GM19324 (cell line): ENCODE measurements around the gene HRK.
A peak's percentile ranks its signal among the peaks of the same experiment; 100 is the strongest.

Experiments
- ATAC-seq: cut with Tn5 transposase; IDR thresholded peaks from one replicate; pipeline ENCODE4 v1.9.1; 2021; ENCODE audit warnings: mild to moderate bottlenecking, moderate library complexity; ENCODE audit not compliant: unreplicated experiment, low FRiP score

HRK gene

DNA sequence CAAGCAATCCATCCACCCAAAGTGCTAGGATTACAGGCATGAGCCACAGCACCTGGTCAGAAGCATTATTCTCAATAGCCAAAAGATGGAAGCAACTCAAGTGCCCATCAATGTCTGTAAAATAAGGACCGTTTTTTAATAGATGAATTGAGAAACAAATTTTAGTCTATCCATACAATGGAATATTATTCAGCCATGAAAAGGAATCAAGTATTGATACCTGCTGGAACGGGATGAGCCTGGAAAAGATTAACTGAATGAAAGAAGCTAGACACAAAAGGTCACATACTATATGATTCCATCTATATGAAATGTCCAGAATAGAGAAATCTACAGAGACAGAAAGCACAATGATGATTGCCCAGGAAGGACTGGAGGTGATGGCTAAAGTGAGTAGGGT lies 20.4 kb upstream of the HRK start:
- no peak for ATAC-seq

DNA sequence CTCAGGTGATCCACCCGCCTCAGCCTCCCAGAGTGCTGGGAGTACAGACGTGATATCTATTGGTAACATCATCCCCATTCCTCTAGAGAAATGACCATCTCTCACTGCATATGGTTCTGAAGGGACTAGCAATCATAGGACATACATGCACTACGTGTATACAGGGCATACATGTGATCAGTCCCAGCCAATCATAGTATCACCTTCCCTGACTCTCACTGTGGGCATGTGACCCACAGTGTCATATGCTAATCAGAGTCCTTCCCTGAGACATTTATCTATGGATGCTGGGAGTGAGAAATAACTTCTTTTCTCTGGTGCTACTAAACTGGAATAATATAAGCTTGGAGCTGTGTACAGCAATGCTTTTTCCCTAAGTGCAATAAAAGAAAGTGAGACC lies 17.4 kb upstream of the HRK start:
- ATAC-seq: no peak

DNA sequence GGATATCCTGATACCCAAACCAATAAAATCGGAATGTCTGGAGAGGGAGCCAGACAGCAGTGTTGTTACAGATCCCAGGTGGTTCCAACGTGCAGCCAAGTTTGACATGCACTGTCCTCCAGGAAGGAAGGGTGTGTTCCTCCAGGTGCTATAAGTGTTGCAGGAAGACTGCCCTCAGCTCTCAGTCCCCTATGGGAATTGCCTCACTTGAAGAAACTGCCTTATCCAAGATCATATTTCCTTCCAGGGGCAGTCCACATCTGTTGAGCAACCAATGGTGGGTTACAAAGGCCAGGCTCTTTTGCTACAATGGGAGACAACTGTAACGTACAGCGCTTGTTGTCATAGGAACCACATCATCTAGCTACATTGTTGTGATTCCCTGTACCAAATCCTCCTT lies 16.2 kb upstream of the HRK start:
- no peak for ATAC-seq

DNA sequence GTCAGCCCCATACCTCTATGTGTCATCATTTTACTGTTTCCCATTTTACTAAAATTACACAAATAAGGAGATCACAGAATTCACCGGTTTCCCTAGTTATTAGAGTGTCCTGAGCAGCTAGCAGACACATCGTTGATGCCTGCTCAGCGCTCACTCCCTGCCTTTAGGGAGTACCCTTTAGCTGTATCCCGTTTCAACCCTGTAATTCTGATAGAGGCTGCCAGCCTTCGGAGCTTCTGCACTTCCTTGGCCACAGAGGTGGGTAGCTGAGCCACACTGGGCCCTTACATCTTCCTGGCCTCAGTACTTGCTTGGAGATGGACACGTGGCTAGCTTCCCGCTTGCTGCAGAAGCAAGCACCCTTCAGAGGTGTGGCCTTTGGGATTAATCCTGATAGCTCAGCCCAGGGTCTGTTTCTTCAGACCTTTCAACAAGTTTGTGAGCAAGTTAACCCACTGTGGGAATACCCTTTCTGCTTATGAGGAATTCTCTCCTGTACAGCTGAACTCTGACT lies 15.2 kb upstream of the HRK start:
- no peak for ATAC-seq

DNA sequence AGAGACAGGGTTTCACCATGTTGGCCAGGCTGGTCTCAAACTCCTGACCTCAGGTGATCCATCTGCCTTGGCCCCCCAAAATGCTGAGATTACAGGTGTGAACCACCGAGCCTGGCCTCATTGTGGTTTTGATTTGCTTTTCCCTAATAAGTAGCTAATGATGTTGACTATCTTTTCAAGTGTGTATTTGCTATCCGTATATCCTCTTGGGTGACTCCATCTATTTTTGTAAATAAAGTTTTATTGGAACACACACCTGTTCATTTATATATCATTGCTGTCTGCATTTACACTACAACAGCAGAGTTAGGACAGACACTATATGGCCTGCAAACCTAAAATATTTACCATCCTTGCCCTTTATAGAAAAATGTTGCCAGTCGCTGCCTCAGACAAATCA lies 13.7 kb upstream of the HRK start:
- no peak for ATAC-seq

DNA sequence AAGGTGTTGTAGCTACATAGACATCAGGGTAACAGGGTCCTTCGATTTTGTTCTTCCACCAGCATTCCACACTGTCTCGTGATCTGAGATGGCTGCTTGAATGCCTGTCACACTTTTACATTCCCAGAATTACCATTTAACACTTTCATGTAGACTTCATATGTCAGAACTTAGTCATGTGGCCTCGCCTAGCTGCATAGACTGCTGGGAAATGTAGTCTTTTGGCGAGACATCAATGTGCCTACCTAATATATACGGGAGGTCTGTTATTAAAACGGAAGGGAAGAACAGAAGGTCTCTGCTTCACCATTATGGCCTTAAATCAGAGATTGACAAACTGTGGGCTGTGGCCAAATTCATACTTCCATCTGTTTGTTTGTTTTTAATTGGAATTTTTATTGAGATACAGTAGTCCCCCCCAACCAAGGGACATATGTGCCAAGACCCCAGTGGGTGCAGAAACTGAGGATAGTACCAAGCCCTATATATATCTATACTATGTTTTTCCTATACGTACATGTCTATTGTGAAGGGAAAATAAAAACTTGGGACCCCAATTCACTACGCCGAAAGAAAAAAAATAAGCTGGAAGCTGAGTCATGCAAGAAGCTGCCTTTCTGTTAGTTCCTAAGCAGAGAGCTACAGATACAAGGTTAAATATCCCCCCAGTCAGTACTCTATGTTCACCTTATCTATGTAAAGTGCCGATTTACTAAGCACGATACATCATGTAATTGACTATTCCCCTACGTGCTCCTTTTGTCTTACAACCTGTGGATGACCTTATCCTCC lies 11.3 kb upstream of the HRK start:
- ATAC-seq: no peak

DNA sequence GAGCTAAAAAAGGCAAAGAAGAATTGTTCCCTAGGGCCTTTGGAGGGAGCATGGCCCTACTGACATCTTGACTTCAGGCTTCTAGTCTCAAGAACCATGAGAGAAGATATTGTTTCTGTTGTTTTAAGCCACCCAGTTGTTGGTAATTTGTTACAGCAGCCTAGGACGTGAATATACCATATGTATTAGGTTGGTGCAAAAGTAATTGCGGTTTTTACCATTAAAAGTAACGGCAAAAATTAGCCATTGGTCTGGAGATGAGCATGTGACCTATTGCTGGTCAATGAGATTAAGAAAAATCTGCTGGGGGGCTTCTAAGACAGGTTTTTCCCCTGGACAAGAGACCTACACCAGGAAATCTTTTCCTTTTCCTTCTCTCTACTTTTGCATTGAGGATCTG lies 9.8 kb upstream of the HRK start:
- ATAC-seq: no peak

DNA sequence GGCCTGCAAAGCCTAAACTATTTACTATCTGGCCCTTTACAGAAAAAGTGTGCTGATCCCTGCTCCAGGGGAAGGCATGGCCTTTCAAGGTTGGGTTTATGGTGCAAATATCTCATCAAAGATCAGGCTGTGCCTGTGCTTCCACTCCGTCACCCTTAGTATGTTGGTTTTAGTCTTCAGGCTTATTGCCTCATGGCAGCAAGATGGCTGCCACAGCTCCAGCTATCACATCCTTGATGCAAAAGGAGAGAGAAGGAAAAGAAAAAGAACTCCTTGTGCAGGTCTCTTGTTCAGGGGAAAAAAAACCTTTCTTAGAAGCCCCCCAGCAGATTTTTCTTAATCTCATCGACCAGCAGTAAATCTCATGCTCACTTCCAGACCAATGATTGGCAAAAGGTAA lies 9.1 kb upstream of the HRK start:
- ATAC-seq: no peak

DNA sequence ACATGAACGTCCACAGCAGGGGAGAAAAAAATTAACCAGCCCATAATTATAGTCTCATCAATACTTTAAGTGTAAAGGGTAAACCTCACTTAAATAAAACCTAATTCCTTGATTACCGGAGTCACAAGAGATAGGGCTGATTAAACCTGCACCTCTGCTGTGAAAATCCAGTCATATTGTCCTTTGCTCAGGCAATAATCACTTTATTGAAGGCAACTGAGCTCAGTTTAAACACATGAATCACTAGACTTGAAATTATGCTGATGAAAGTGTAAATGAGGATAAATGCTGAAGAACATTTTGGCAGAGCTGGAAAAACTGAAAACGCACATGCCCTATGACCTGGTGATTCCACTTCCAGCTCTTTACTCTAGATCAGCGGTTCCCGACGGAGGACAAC lies 6.7 kb upstream of the HRK start:
- no peak for ATAC-seq

DNA sequence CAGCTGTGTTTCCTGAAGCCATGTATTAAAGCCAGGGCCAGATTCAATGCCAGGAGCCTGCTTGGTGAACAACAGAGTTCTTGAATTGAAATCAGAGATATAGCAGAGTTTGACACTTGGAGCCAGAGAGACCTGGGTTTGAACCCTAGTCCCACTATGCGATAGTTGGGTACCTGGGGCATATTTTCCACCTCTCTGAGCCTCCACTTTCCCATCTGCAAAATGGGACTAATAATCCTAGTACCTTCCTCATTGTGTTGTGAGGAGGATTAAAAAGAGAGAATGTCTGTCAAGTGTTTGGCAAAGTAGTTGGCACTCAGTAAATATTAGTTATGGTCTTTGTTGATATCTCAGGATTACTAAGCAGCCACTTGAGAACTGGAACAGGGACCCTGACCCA lies 6.0 kb upstream of the HRK start:
- no peak for ATAC-seq

DNA sequence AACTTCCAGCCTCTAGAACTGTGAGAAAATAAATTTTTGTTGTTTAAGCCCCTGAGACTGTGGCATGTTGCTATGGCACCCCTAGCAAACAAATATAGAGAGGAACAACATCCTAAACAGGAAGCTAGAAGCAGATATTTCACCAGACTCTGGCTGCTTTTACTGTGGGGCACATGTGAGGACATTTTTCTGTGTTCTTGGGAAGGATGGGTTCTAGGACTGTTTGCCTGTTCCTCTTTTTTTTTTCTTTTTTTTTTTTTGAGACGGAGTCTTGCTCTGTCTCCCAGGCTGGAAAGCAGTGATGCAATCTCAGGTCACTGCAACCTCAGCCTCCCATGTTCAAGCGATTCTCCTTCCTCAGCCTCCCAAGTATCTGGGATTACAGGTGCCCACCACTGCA lies 4.2 kb upstream of the HRK start:
- no peak for ATAC-seq

DNA sequence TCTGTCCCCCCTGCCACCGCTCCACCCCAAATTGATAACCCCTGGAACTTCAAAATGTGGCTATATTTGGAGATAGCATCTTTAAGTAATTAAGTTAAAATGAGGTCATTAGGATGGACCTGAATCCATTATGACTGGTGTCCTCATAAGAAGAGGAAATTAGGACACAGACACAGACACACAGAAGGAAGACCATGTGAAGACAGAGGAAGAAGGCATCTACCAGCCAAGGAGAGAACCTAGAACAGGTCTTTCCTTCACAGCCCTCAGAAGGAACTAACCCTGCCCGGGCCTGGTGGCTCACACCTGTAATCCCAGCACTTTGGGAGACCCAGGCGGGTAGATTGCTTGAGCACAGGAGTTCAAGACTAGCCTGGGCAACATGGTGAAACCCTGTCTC lies 3.6 kb upstream of the HRK start:
- no peak for ATAC-seq

DNA sequence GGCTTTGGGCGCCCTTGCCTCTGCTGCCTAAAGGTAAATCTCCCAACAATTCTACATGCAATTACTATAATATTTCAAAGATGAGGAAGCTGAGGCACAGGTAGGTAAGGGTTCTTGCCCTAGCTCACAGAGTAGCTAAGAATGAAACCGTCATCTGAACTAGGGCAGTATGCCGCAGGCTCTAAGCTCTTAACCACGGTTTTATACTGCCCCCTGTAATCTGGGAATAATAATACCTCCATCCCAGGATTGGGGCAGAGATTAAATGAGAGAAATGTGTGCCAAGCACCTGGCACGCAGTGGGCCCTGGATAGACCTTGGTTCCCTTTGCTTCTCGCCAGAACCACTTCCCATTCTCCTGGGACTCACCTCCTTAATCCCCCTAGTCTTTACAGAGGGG lies 1.5 kb upstream of the HRK start:
- ATAC-seq: no peak

DNA sequence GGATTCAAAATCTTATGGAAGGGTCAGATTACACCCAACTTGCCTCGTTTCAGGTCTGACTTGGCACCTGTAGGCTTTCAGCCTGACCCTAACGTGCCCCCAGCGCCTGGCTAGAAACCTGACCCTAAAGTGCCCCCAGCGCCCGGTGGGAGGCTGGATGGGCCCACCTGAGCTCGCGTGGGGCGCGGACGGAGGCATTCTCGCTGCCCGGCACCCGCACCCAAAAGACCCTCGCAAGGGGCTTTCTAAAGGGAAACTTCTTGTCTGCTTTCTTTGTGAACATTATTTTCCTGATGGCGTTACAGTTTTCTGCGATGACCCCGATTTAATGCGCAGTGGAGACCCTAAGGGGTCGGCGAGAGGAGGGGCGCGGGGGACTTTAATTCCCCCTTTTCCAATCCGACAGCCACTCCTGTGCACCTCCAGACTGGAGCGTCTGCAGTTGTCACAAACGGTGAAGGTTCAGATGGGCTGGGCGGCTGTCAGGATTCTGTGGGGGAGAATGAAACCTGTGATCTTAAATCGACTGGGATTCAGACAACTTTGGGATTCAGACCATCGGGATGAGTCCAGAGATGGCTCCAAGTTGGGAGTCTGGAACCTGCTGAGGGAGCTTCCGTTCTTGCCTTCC lies 751 bp upstream of the HRK start:
- no peak for ATAC-seq

DNA sequence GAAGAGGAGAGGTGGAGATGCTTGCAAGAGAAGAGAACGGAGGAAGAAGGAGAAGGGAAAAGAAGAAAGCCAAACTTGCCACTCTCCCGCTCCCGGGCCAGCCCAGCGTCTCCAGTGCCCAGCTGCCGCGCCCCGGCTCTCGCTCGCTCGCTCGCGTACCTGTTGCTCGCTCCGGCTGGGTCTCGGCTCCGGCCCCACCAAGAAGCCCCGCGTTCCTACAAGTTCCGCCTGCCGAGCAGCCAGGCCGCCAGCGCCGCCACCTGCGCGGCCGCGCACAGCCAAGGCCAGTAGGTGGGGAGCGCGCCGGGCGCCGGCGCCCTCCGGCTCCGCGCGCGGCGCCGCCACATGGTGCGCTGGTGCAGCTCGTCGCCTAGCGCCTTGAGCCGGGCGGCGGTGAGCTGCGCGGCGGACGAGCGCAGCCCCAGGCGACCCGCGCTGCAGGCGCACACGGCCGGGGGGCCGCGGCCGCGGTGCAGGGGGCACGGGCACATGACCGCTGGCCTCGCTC lies 370 bp downstream of the HRK start:
- ATAC-seq: peak; percentile 77

DNA sequence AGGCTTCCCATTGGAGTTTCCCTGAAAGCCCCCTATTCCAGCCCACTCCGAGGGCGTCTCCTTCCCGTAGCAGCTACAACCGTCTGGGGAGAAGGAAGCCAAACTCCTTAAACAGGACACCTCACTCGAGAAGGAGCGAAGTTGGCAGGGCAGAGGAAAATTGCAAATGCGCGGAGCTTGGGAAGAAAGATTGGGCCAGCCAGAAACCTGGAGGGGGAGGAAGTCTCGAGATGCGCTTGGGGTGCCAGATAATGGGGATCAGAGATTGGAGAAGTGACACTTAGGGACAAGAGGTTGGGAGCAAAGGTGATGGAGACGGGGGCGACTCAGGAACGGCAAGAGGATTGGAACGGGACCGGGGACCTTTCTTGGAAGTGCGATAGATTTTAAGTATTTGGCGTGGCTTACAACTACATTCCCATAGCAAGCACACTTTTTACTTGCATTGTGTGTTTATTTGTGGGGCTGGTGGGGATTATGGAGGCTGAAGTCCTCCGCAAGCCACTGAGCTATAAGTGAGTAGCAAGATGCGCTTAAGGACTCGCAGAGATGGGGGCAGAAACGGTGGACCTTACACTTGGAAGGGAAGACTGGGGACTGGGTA lies 926 bp downstream of the HRK start:
- no peak for ATAC-seq

DNA sequence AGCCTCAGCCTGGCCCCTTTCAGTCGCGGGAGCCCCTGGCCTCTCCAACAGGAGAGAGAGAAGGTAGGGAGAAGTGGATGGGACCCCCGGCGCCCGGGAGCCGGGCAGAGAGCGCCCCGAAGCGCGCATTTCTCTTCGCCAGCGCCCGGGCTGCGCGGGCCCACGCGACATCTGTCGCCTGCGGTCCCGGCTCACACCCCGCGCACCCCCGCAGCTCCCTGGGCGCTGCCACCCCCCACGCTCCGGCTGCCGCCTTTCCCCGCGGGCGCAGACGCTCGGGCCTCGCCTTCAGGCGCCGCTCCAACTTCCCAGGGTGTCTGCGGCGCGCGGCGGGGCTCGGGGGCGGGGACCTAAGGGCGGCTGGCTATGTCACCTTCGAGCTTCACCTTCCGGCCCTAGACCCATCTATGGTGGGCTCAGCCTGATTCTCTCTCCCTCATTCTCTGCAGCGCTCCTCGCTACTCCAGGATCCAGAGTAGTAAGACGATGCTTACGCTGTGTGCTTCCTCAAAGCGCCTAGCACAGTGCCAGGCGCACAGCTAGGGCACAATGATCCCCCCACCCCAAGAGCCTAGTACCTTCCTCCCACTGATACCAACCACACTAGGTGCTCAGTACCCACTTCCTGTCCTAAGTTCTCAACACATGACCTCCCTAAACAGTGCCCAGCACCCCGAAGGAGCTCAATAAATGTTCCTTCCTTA lies 1.6 kb downstream of the HRK start:
- no peak for ATAC-seq

DNA sequence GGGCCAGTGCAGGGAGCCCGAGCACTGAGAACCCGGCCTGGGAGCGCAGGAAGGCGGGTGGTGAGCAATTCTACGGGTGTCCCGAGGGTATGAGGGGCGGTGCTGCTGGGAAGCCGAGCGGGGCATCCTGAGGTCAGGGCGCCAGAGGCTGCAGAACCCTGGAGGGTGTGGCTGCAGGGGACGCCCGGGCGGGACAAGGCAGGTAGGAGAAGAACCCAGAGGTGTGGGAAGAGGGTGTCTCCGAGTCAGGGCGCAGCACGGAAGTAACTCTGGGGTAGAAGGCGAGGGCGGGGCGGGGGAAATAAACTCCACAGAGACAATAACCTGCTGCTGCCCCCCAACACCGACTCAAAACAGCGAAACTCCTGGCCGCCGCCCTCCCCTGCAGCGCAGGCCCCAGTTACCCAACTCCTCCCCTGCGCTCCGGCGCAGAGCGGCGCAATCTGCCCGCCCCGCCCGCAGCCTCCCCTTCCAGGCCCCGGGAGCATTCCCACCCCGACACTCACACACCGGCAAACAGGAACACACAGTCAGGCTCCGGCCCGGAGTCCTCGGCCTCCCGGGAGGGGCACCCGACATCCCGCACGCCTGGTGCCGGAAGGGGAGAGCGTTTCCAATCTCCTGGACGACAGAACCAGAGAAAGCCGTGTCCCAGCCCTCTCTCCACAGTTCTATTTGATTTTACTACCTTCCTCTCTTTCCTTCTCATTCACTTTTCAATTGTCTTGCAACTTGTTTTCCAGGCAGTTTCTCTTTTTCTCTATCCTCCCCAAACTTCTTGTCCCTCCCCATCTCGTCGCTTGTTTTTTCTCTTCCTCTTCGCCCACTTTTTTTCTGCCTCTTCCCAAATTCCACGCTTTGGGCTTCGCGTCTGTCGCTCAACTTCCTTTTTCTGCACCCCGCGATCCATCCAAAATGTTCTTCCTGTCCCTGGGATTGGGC lies 2.4 kb downstream of the HRK start:
- ATAC-seq: no peak

DNA sequence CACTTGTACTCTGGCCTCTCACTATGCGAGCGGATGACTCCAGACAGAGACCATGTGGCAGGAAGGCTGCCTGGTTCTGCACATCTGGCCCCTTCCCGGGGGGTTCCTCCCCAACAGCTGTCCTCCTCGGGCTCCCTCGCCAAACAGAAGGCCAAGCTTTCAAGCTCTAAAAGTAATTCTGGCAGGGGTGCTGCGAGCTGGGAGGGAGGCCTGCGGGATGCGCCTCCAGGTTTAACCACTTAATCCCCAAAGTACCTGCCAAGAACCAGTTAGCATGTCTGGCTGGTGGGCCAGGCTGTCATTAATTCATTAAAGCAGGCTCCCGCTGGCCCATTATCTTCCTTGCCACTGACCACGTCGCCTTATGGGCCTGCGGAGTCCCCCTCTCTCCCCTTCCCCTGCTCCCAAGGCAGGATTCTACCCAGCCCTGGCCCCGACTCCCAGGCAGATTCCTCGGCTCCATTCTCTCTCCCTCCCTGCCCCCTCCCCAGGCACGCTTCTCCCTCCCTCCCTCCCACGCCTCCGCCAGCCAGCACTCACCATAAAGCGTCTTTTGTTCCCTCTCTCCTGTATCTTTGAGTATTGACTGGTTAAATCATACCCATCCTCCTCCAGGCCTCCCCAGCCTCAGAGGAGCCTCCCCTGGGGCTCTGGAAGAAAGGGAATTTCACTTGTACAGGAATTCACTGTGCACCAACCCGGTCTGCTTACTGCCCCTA lies 4.9 kb downstream of the HRK start:
- no peak for ATAC-seq
